ENCODE measurements around the gene KCNE3. TPM values are rescaled to one million over a fixed set of nuclear protein-coding genes. Genes with fewer than 3 reads are reported as not detected.
A peak's percentile ranks its signal among the peaks of the same experiment; 100 is the strongest.

KCNE3 gene, protein sequence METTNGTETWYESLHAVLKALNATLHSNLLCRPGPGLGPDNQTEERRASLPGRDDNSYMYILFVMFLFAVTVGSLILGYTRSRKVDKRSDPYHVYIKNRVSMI
- 1 to 10 TPM in 11 of 12 donors, not detected in 1; 1.9 to 8.9 (median 2.5) TPM for polyA plus RNA-seq (ENCODE audit: insufficient read length in 12 of 12)
- long read RNA-seq, donor 1, partial matches to known transcripts, result 0 of 4 reads
- long read RNA-seq, donor 1, other reads (novel, unspliced or antisense), result 0 of 4 reads
- long read RNA-seq, donor 2, partial matches to known transcripts, result 0 of 1 reads
- long read RNA-seq, donor 2, other reads (novel, unspliced or antisense), result 0 of 1 reads
- long read RNA-seq, donor 3, result 0 reads
- long read RNA-seq, donor 4, result 0 reads
- long read RNA-seq, donor 5, result 0 reads
- long read RNA-seq, donor 6, result 0 reads
- long read RNA-seq, donor 7, partial matches to known transcripts, result 0 of 1 reads
- long read RNA-seq, donor 7, other reads (novel, unspliced or antisense), result 0 of 1 reads
- long read RNA-seq, donor 8, result 0 reads
- long read RNA-seq, donor 9, result 0 reads
- long read RNA-seq, donor 10, partial matches to known transcripts, result 0 of 1 reads
- long read RNA-seq, donor 10, other reads (novel, unspliced or antisense), result 0 of 1 reads
- long read RNA-seq, donor 11, partial matches to known transcripts, result 0 of 1 reads
- long read RNA-seq, donor 11, other reads (novel, unspliced or antisense), result 0 of 1 reads

DNA sequence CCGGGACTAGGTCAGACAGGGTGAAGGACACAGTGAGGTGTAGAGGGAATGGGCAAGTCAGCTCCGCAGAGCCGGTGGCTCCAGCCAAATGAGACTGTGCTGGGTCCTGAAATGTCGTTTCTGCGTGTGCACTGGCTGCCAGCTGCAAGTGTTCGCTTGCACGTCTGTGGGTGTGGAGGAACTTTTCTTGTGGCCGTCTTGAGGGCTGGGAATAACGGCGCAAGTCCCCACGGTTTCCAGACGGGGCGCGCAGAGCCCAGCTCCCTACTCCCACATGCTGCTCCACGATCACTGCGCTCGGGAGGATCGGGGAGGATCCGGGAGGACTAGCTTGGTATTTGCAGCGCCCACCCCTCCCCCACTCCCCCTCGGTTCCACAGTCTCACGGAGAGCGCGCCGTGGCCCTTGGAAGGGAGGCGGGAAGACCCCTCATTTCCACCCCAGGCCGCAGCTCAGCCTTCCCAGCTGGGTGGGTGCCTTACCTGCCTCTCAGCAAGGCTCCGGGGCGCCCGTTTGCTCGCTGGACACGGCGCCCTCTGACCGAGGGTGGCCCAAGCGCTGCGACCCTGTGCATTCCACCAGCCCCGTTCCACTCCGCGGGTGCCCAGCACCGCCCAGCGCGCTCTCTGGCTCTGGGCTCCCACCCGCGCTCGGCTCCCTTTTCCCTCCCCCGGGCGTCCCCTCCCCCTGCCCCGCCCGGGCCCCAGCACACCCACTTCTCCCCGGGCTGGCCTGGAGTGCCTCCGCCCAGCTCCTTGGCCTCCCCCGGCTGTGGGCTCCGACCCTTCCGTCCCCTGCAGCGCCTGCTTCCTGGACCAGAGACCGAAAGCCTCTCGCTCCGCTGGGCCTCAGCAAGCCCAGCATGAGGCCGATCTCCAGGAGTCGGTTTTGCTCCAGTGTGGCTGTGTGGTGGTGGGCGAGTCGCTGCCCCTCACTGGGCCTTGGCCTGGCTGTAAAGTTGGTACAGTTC is at the start of gene KCNE3:
KCNE3 (minus strand) TSS at position 634 of the 970 bp plus-strand sequence. CDS start 9,986 bp downstream, outside the sequence.
- peak; percentile 21 for DNase-seq

DNA sequence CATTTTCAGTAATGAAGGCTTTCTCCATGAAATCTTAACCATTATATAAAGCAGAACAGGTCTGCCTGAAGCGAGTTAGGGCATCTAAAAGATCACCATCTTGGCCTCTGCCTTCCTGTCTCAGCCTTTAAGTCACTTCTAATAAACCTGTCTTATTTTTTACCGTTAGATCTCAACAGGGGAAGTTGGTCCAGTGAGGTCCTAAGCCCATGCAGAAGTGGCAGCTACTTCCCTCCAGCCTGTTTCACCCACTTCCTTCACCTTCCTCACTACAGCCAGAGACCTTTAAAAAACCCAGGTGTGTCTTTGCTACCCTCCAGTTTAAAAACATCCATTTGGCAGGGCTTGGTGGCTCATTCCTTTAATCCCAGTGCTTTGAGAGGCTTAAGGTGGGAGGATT is 40.2 kb upstream of the KCNE3 start:
- DNase-seq, result no peak

DNA sequence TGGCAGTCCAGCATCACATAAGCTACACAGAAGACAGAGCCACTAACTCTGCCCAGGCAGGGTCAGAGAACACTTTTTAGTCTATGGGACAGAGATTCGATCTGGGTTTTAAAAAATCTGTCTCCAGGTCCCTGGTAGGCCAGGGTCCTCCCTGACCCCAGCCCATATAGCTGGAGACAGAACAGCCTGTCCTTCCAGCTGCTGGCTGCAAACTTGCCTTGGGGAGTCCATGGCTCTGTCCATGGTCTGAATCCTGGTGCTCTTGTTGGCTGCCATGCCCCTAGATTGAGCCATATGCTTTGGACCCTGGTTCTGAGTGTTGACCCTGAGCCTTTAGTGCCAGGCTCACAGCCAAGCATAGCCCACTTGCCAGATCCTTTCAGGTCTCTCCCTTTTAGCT is 39.5 kb upstream of the KCNE3 start:
- DNase-seq, result no peak

DNA sequence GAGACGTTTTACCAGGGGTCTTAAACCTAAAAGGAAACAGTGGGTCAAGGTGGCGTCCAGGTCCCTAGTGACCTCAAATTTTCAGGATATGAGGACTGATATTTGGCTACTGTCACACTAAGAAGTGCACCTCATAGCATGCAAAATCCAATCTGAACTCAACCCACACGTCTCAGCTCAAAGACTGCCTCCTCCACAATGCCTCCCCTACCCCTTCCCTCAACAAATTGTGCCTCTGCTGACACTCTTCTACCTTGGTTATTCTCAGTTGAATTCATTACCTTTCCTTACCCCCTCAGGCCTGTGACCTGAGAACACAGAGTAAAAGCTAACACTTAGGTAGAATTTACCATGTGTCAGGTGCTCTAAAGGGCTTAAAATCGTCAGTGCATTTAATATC is 38.6 kb upstream of the KCNE3 start:
- DNase-seq, result no peak

DNA sequence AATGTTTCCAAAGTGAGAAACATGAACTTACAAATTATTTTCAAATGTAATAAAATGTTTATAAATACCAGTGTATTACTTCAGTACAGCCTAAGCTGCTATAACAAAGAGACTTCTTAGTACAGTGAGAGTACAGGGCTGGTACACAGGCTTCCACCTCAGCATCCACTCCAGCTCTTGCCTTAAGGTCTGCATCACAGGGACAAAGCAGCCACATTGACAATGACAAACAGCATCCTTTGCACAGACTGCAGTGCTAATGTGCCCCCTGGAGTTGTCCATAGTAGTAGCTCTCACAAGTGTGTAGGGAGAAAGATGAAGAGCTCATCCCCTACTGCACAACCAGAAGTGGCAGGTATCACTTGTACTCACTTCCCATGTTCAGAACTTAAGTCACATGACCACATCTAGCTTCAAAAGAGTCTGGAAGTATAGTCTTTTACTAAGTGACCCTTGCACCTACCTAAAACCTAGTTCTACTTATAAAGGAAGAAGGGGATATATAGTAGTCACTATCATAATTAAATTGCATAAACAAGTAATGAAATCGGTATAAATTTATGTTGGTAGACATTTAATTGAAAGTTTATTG is 36.8 kb upstream of the KCNE3 start:
- DNase-seq, result no peak

DNA sequence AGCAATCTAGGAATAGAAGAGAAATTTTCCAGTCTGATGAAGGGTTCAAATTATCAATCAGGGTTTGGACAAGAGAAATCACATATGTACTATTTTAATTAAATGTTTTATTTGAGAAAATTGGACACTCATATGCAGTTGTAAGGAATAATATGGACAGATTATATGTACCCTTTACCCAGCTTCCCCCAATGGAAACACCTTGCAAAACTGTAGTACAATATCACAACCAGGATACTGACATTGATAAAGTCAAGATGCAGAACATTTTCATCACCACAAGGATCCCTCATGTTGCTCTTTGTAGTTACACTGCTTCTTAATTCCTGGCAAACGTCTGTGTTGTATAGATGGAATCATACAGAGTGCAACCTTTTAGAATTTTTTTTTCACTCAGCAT is 27.6 kb upstream of the KCNE3 start:
- DNase-seq, result no peak

DNA sequence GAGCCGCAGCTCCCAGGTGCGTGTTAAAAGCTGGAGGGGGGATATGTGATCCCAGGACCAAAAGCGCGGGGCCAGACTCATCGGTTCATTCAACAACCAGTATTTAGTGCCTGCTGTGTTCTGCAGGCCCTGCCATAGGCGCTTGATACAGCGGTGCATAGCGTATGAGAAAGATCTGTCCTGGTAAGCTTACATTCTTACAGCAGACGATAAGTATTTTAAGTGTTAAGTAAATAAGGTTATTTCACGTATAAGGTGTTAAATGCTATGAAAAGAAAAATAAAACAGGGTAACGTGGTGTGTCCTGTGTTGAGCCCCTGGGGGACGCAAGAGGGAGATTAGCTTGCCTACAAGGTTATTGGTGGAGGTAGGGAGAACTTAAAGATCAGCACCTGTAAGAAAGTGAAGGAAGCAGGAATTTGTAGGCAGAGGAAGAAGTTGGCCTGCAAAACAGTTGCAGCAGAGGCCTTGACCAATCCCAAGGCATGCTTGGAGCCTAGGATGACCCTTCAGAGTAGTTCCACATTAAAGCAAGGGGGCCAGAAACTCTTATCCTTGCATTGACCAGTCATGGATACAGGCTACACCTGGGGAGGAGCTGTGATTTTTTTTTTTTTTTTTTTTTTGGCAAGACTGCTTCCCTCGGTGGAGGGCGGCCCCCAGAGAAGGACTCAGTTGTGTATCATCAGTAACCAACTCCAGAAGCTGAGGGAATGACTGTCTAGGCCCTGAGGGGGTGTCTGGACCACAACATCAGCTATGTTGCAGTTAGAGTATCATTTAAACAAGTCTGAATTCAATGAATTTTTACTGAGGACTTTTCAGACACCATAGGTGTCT is 26.7 kb upstream of the KCNE3 start:
- no peak for DNase-seq

DNA sequence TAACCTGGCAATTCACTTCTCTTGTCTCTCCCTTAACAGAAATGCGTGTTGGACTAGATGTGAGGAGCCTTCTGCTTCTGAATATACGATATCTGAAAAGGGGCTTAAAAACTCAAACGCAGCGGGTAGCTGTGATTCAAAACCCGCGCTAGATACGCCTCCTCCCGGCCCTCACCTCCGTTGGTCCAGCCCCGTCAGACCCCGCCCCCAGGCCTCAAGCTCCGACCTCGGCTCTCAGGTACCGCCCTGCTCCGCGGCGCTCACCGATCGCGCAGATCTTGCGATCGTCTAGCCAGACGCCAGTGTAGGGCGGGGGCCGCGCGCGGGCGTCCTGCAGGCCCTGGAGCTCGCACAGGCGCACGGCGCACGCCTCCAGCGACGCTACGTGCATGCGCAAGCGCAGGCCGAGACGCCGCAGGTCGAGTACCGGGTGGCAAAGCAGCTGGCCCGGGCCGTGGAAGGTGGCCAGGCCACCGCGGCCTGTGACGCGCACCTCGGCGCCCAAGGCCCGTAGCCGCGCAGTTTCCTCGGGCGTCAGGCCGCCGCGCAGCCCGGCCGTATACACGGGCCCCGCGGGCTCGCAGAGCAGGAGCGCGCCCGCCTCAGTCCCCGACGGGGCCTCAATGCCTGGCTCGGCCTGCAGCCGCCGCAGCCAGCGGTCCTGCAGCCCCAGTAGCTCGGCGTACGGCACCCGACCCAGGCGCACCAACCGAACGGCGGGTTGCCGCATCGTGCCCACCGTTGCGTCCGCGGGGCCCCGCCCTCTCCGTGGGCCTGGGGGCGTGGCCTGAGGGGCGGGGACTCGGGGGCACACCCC is 25.8 kb upstream of the KCNE3 start, which contains the start of gene LIPT2:
LIPT2 (minus strand) TSS at position 751 of the 817 bp plus-strand sequence; CDS start at position 730, 21 bp downstream.
- peak; percentile 96 for DNase-seq

DNA sequence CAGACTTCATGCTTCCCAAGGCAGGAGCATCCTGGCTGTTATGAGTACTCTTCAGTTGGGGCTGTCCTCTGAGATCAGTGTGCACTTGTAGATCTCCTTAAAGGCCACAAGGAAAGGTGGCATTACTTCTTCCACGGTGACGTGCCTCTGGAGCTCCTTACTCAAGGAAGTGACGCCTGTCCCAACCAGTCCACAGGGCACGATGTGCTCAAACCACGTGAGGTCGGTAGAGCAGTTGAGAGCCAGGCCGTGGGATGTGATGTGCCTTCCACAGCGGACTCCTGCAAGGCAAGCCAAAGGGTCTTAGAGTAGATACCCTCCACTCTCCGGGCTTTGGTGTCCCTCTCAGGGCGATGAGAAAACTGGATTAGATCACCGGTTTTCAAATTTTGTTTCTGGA is 24.7 kb upstream of the KCNE3 start:
- no peak for DNase-seq

DNA sequence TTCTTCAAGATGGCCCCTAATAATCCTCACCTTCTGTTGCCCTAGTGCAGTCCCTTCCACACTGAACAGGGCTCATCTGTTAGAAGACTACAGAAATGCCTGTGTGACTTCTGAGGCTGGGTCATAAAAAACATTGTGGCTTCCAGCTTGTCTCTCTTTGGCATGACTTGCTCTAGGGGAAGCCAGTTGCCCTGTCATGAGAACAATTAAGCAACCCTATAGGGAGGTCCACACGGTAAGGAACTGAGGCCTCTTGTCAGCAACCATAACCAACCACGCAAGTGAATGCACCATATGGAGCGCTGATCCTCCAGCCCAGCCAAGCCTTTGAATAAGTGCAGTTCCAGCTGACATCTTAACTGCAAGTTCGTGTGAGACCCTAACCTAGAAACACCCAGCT is 23.6 kb upstream of the KCNE3 start:
- DNase-seq, result no peak

DNA sequence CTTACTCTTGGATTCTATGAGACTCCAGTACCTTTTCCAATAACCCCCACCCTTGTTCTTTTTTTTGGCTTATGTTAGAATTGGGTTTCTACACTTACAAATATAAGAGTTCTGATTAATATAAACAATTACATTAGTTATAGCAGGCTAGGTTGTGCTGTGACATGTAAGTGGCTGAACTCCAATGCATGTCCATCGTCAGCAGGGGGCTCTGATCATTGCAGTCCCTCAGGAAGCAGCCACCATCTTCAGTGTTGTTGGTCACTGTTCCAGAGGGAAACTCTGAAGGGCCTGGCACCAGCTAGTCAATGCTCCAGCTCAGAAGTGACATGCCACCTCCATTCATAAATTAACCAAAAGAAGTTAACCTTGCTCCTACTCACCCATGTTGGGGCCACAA is 20.5 kb upstream of the KCNE3 start:
- DNase-seq, result no peak

DNA sequence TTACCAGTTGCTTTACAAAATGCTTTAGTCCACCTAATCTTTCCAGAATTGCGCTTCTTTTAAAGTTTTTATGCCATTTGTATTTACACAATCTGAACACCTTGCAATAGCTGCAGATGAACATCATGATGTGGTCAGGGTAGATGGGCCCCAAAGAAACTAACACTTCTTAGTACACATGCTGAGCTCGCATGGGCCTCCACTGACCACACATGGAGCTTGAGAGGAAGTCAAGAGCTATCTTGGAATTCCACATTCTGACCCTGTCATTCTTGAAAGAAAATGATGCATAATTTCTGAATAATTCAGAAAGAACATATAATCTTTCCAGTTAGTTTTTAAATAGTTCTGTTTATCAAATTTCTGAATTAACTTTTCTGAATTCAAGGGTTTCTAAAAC is 18.5 kb upstream of the KCNE3 start:
- no peak for DNase-seq

DNA sequence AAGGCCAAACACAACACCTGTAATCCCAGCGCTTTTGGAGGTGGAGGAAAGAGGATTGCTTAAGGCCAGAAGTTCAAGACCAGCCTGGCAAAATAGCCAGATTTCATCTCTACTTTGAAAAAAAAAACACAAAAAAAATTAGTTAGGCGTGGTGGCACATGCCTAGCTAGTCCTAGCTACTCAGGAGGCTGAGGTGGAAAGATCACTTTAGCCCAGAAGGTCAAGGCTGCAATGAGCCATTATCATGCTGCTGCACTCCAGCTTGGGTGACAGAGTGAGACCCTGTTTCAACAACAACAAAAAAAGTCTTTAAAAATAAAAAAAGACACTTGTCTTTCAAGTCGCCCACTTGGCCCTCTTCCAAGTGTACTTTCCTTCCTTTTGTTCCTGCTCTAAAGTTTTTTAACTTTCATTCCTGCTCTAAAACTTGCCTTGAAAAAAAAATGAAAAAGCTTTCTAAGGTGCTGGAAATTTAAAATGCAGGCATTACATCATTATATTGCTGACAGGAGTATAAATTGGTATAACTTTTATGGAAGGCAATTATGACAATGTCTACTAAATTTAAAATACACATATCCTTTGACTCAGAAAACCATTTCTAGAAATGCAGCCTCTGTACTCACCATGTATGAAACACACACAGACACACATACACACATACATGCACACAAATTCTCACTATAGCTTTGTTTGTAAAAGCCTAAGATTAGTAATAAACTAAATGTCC is 13.5 kb upstream of the KCNE3 start:
- DNase-seq, result no peak

DNA sequence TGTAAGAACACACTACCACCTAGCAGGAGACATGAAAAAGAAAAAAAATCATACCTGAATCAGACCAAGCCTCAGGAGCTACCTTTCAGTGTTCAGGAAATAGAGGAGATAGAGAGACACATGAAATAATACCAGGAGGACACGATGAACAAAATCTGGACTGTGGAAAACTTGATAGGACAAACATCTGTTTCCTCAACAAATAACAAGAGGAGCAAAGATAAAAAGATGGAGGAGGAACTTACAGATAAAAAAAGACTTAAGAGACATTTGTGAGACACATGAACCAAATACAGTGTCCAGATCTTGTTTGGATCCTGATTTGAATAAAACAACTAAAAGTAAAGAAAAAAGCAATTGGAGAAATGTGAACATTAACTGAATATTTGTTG is 12.4 kb upstream of the KCNE3 start:
- DNase-seq, result no peak

DNA sequence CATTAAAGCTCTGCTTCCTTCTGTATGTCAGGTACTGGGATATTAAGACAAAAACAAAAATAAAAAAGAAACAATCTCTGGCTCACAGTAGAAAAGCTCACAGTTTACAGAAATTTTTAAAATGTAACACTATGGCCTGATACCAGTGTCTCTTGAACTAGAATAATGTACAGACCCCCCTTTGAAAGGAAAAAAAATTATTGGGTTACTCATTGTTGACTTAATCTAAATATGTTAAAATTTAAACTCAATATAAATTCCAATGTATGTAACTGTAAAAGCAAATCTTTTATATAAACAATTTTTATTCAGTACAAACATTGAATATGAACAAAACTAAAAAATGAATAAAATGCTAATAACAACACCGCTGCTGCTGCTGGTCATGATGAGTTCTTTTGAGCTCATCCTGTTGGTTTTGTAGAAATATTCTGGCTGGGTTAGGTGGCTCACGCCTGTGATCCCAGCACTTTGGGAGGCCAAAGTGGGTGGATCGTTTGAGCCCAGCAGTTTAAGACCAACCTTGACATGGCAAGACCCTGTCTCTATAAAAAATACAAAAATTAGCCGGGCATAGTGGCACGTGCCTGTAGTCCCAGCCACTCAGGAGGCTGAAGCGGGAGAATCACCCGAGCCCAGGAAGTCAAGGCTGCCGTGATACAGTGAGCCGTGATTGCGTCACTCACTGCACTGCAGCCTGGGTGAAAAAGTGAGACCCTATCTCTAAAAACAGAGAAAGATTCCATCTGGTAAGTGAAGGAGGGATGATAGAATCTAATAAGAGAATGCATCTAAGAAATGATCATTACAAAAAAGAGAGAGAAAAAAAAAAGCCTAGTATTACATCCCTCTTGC is 11.8 kb upstream of the KCNE3 start:
- no peak for DNase-seq

DNA sequence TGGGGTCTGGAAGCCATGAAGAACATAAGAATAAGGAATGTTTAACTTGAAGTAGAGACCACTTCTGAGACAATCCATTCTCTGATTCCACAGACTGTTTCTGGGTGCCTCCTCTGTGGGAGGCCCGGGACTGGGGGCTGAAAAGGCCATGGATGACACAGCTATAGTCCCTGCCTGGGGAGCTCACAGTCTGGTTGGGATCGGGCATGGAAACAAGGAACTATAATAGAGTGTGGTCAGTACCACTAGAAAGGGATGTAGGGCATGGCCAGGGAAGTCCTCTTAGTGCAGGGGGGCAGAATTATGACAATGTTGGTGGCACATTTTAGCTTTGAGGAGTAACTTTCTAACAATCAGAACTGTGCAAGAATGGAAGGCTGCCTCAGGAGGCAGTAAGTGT is 9.2 kb upstream of the KCNE3 start:
- DNase-seq, result no peak

DNA sequence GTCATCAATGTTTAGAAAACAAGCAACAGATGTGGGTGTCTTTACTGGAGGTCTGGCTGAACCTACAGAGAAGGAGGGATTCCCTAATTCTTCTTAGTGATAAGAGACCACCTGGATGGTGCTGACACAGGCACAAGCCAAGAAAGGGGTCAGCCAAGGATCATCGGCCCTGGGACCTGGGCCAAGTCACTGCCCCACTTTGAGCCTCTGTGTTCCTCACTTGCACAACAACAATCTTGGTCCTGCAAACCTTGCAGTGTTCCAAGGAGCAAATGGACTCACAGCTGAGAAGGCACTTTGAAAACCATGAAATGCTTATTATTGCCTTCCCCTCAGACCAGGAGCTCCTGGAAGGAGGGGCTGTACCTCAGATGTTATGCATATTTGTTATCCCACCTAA is 7.0 kb upstream of the KCNE3 start:
- DNase-seq, result no peak

All from muscle of arm (tissue), 14 donors.